HepG2 (cell line): Measurements from ENCODE around the gene RAB2B. TPM values are rescaled to one million over a fixed set of nuclear protein-coding genes. Genes with fewer than 3 reads are reported as not detected.

Experiments used
- CCAR2 ChIP-seq: fragments of 200-400 bp; formaldehyde crosslinking; optimal IDR thresholded peaks from 2 replicates; pipeline ENCODE3; 2018; ENCODE audit warnings: low read depth, mild to moderate bottlenecking, low read length, moderate library complexity
- CTCF ChIP-seq: sonication (generic); formaldehyde crosslinking; IDR thresholded peaks from 2 replicates; pipeline ENCODE4 v1.5.0; 2020; ENCODE audit warnings: mild to moderate bottlenecking, missing genetic modification reagents, moderate library complexity
- E2F2 ChIP-seq: sonication (generic); formaldehyde crosslinking; IDR thresholded peaks from 2 replicates; pipeline ENCODE4 v1.4.0; 2020; ENCODE audit warnings: missing genetic modification reagents, borderline replicate concordance
- EED ChIP-seq: sonication (generic); formaldehyde crosslinking; IDR thresholded peaks from 2 replicates; pipeline ENCODE4 v1.5.0; 2020; ENCODE audit warnings: mild to moderate bottlenecking, missing genetic modification reagents
- GMEB1 ChIP-seq: sonication (generic); formaldehyde crosslinking; IDR thresholded peaks from 2 replicates; pipeline ENCODE4 v1.5.1; 2020; ENCODE audit warnings: missing genetic modification reagents, mild to moderate bottlenecking, borderline replicate concordance
- NCOA2 ChIP-seq: sonication (generic); formaldehyde crosslinking; IDR thresholded peaks from 2 replicates; pipeline ENCODE4 v1.8.0; 2022; ENCODE audit warnings: inconsistent platforms
- NR2F2 ChIP-seq: IDR thresholded peaks from 2 replicates; pipeline ENCODE4 v1.6.1; 2012; ENCODE audit warnings: low read depth, inconsistent platforms, borderline replicate concordance
- PHF21A ChIP-seq: sonication (generic); formaldehyde crosslinking; IDR thresholded peaks from 2 replicates; pipeline ENCODE4 v1.5.0; 2020; ENCODE audit warnings: mild to moderate bottlenecking, missing genetic modification reagents
- RELA ChIP-seq: sonication (generic); formaldehyde crosslinking; IDR thresholded peaks from 2 replicates; pipeline ENCODE4 v1.4.0; 2020; ENCODE audit warnings: missing genetic modification reagents
- ZNF18 ChIP-seq: sonication (generic); formaldehyde crosslinking; IDR thresholded peaks from 2 replicates; pipeline ENCODE4 v1.8.0; 2022; ENCODE audit warnings: mild to moderate bottlenecking, missing genetic modification reagents; ENCODE audit not compliant: insufficient replicate concordance
- polyA plus RNA-seq, 8 experiments: library from polyadenylated mRNA; depleted of rRNA in 3 of 8; stranded (reverse) in 7 of 8; unstranded in 1 of 8; fragments of >200 nt; fragmentation: Illumina TruSeq in 4 of 8; extraction: Trizol in 4 of 8; gene quantifications; 2 replicates each; pipeline versions ENCODE4 v1.2.1 to v1.2.3, GENCODE V29; 2011 to 2016; ENCODE audit warnings: low read depth in 4 of 8, missing spikeins in 1 of 8, mixed read lengths in 1 of 8; ENCODE audit not compliant: insufficient read depth in 1 of 8
- total RNA-seq, 5 experiments: library from RNA; depleted of rRNA; stranded (reverse); fragments of >200 nt; fragmentation: Illumina TruSeq; extraction: Trizol; gene quantifications; 2 replicates each; pipeline ENCODE4 v1.2.3, GENCODE V29; 2016; ENCODE audit warnings: low read depth in 1 of 5
- TF ChIP-seq, protein P1 (sequence below): sonication (generic); formaldehyde crosslinking; IDR thresholded peaks from 2 replicates; pipeline ENCODE4 v1.4.0; 2020; ENCODE audit warnings: missing genetic modification reagents
- TF ChIP-seq, protein P2 (sequence below): IDR thresholded peaks from 2 replicates; pipeline ENCODE4 v1.6.1; 2012; ENCODE audit warnings: inconsistent platforms
- TF ChIP-seq, protein P3 (sequence below): conservative IDR thresholded peaks from 2 replicates; pipeline ENCODE4 v1.6.1; 2018; ENCODE audit warnings: missing genetic modification reagents

Gene RAB2B
- total and polyA plus RNA-seq, 2 of the 13 experiments (the other 11 are each of a cell fraction or from before 2014, with no cell fraction given), result 36.0 to 60.6 TPM

DNA sequence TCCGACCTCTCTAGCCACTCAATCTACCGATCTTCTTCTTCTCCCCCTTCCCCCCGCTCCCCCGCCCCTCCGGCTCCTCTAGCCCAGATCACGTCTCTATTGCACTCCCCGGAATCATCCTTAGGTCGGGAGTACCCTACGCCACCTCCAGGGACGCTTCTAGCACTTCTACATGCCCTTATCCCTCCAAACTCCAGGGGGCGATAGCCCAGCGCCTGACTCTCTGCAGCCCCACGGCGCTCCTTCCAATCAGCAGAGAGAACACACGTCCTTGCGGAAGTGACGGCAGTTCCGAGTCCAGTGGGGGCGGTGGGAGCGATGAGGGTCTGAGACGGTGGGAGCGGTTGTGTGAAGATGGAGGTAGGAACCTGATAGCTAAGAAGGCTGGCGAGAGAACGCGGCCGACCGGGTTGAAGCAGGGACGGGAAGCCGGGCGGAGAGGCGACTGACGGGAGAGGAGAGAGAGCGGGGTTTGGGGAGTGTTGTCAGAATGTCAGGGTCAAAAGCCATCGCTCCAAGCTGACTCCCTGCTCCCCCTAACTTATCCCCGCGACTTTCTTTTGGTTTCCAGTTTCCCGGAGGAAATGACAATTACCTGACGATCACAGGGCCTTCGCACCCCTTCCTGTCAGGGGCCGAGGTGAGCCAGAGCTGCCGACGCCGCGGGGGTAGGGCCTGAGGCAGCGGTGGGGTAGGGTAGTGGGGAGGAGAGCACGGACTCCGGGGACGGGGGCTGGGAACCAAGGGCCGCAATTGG is at the start of gene RAB2B, which contains the start of gene TOX4 (continued):
- TF ChIP-seq, protein P1, sequence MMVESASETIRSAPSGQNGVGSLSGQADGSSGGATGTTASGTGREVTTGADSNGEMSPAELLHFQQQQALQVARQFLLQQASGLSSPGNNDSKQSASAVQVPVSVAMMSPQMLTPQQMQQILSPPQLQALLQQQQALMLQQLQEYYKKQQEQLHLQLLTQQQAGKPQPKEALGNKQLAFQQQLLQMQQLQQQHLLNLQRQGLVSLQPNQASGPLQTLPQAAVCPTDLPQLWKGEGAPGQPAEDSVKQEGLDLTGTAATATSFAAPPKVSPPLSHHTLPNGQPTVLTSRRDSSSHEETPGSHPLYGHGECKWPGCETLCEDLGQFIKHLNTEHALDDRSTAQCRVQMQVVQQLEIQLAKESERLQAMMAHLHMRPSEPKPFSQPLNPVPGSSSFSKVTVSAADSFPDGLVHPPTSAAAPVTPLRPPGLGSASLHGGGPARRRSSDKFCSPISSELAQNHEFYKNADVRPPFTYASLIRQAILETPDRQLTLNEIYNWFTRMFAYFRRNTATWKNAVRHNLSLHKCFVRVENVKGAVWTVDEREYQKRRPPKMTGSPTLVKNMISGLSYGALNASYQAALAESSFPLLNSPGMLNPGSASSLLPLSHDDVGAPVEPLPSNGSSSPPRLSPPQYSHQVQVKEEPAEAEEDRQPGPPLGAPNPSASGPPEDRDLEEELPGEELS (CRISPR knock-in tag), result peak; percentile 73
- TF ChIP-seq NR2F2 (peak; percentile 62; the same call in 1 of the 2 replicates), CCAR2 (peak; percentile 98), RELA (CRISPR knock-in tag) (peak; percentile 47; the same call in 1 of the 2 replicates), PHF21A (CRISPR knock-in tag) (peak; percentile 93), NCOA2 (CRISPR knock-in tag) (peak; percentile 57; the same call in 1 of the 2 replicates), E2F2 (CRISPR knock-in tag) (peak; percentile 78; the same call in 1 of the 2 replicates), GMEB1 (CRISPR knock-in tag) (peak; percentile 89), ZNF18 (CRISPR knock-in tag) (no peak), EED (CRISPR knock-in tag) (0 out of 2 replicates have a peak, but pooled peaks have one; percentile 69), CTCF (CRISPR knock-in tag) (peak; percentile 99)
- TF ChIP-seq, protein P2, sequence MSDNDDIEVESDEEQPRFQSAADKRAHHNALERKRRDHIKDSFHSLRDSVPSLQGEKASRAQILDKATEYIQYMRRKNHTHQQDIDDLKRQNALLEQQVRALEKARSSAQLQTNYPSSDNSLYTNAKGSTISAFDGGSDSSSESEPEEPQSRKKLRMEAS, result peak; percentile 82
- TF ChIP-seq, protein P3, sequence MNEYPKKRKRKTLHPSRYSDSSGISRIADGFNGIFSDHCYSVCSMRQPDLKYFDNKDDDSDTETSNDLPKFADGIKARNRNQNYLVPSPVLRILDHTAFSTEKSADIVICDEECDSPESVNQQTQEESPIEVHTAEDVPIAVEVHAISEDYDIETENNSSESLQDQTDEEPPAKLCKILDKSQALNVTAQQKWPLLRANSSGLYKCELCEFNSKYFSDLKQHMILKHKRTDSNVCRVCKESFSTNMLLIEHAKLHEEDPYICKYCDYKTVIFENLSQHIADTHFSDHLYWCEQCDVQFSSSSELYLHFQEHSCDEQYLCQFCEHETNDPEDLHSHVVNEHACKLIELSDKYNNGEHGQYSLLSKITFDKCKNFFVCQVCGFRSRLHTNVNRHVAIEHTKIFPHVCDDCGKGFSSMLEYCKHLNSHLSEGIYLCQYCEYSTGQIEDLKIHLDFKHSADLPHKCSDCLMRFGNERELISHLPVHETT (CRISPR knock-in tag), result 0 out of 2 replicates have a peak, but pooled peaks have one; percentile 42
